Psoas muscle (tissue), 8 donors: ENCODE measurements around the gene IKBKE. TPM values are rescaled to one million over a fixed set of nuclear protein-coding genes. Genes with fewer than 3 reads are reported as not detected.

ENCODE experiments used
- ATAC-seq, 4 donors: fragments of 200-7000 bp; cut with Tn5 transposase; one replicate each; pipeline ENCODE4 v1.9.1; 2020; ENCODE audit warnings: moderate library complexity in 3 of 4, mild to moderate bottlenecking in 2 of 4
- DNase-seq, 2 donors: peaks; one replicate each; pipeline ENCODE4 v3.0.0-alpha.2; 2020
- H3K27ac ChIP-seq: fragments of 200-600 bp; one replicate; pipeline ENCODE4 v1.8.0; 2022
- H3K27me3 ChIP-seq, 3 donors: fragments of 200-600 bp in 1 of 3; one replicate each; pipeline versions ENCODE4 v1.6.1 to v1.8.0; 2013 to 2022; ENCODE audit warnings: low read length in 2 of 3, mild to moderate bottlenecking in 2 of 3, moderate library complexity in 1 of 3; ENCODE audit not compliant: insufficient read depth in 3 of 3
- H3K36me3 ChIP-seq, 2 donors: fragments of 200-600 bp in 1 of 2; one replicate each; pipeline versions ENCODE4 v1.6.1 to v1.8.0; 2013 to 2022; ENCODE audit warnings: low read depth in 1 of 2, mild to moderate bottlenecking in 1 of 2, moderate library complexity in 1 of 2; ENCODE audit not compliant: insufficient read depth in 1 of 2
- H3K4me1 ChIP-seq: fragments of 200-600 bp; one replicate; pipeline ENCODE4 v1.8.0; 2022
- H3K4me3 ChIP-seq: fragments of 200-600 bp; one replicate; pipeline ENCODE4 v1.8.0; 2022; ENCODE audit warnings: mild to moderate bottlenecking
- H3K9me3 ChIP-seq: fragments of 200-600 bp; one replicate; pipeline ENCODE4 v1.8.0; 2022
- CTCF ChIP-seq: fragments of 200-600 bp; IDR thresholded peaks from one replicate; pipeline ENCODE4 v1.8.0; 2022; ENCODE audit warnings: antibody characterized with exemption
- WGBS, 3 donors: extraction: QIAGEN DNeasy Blood & Tissue Kit; methylation state at CpG; one replicate each; pipeline versions ENCODE4 v1.1.6 to v1.1.7; 2013; 5-methylcytosine and 5-hydroxymethylcytosine counted together
- intact Hi-C, 2 donors: fragments of 100-400 bp; cut with DNase I; formaldehyde crosslinking; loops; one replicate each; pipeline versions ENCODE4 v1.11.0 to v1.14.2; 2022
- long read RNA-seq, 2 donors: library from polyadenylated mRNA; unstranded; transcript quantifications; one replicate each; pipeline ENCODE4 v2.0.0, GENCODE V29; 2021
- polyA plus RNA-seq, 3 donors: library from polyadenylated mRNA; stranded (reverse); fragments of 200-250 nt; gene quantifications; one replicate each; pipeline ENCODE4 v1.2.3, GENCODE V29; 2013
- total RNA-seq, 4 donors: library from RNA; stranded (reverse); fragmentation: NEBNext Ultra II Directional in 2 of 4; extraction: Animal tissue kit (Norgen Biotek cat#: 25700) in 2 of 4; gene quantifications; one replicate each; pipeline versions ENCODE4 v1.2.1 to v1.2.4, GENCODE V29; 2021 to 2023
- donor health status: healthy with polysubstance abuse.
- donor health status: DM: no; HTN: no; CAD: no; lungs with moderate emphysema.
- donor health status: Bipolar disorder and iron deficiency.
- donor health status: healthy.
- donor health status: DM: yes; HTN: yes; CAD: no.
- donor health status: DM: no; HTN: no; CAD: no.
- donor health status: DM: no; HTN: no; CAD: no.
- donor health status: DM: yes; HTN: yes; CAD: no.

IKBKE gene
- total RNA-seq (under 1 TPM; 0.44 to 0.89 (median 0.58) TPM), polyA plus RNA-seq (under 1 TPM; 0.14 to 0.32 (median 0.27) TPM)
- long read RNA-seq, donor 1, partial matches to known transcripts: 0 of 1 reads
- long read RNA-seq, donor 1, other reads (novel, unspliced or antisense): 0 of 1 reads
- long read RNA-seq, donor 2: 0 reads

GRCh38 chr1:206469933-206470691 is at the start of gene IKBKE:
IKBKE (plus strand) TSS chr1:206470476; CDS start chr1:206473228, 2,752 bp downstream.
- no peak for TF ChIP-seq CTCF
- peak in 3 of 4 donors; percentile 41 to 60 (median 44) for ATAC-seq
- Histone ChIP-seq H3K36me3 (no peaks in the 10 kb centered on the region), H3K27ac (no peak within 1 kb of the TSS), H3K27me3 (peaks cover 0 to 35% (median 0%) of the 10 kb centered on the region in 3 donors), H3K4me3 (peak within 1 kb of the TSS; percentile 55), H3K9me3 (no peaks in the 10 kb centered on the region), H3K4me1 (peaks cover 5% of the 10 kb centered on the region)
- WGBS, 3 donors: 13 to 23% (median 17%) methylated on average over 10 of the region's 10 CpGs
- DNase-seq: no peak
- intact Hi-C loops: loop anchor here in 1 of 2 donors (10.0 kb wide), 1 partner anchor 445 kb away; no protein-coding TSS in a partner anchor

GRCh38 chr1:206421616-206422340 is 48.5 kb upstream of the IKBKE start:
- no peak for DNase-seq
- no peaks in the 10 kb centered on the region for H3K9me3 ChIP-seq
- H3K27ac ChIP-seq: no peak overlapping the region
- intact Hi-C loops: no loop called here
- no peak for ATAC-seq
- H3K36me3 ChIP-seq: peaks cover 4 to 19% of the 10 kb centered on the region in 2 donors
- no peak overlapping the region for H3K4me3 ChIP-seq
- TF ChIP-seq CTCF: no peak
- H3K27me3 ChIP-seq: no peaks in the 10 kb centered on the region
- WGBS, 3 donors: 86 to 94% (median 92%) methylated on average over 11 of the region's 11 CpGs
- no peaks in the 10 kb centered on the region for H3K4me1 ChIP-seq

GRCh38 chr1:206422525-206422924 is 47.8 kb upstream of the IKBKE start:
- Histone ChIP-seq H3K27me3 (no peaks in the 10 kb centered on the region), H3K9me3 (no peaks in the 10 kb centered on the region), H3K4me1 (no peaks in the 10 kb centered on the region), H3K36me3 (peaks cover 4 to 19% of the 10 kb centered on the region in 2 donors), H3K27ac (no peak overlapping the region), H3K4me3 (no peak overlapping the region)
- no peak for TF ChIP-seq CTCF
- intact Hi-C loops: no loop called here
- ATAC-seq: no peak
- WGBS, 3 donors: 97 to 100% (median 98%) methylated on average over 1 of the region's 1 CpG
- DNase-seq: no peak

- DNase-seq: no peak
- ATAC-seq: no peak
- intact Hi-C loops: no loop called here
- Histone ChIP-seq H3K27ac (no peak overlapping the region), H3K27me3 (no peaks in the 10 kb centered on the region), H3K4me1 (no peaks in the 10 kb centered on the region), H3K4me3 (no peak overlapping the region), H3K36me3 (peaks cover 0 to 6% of the 10 kb centered on the region in 2 donors), H3K9me3 (no peaks in the 10 kb centered on the region)
- TF ChIP-seq CTCF: no peak
- 46 to 73% (median 55%) methylated on average over 6 of the region's 6 CpGs for WGBS, 3 donors
Observed at GRCh38 chr1:206427291-206427690, 43.0 kb upstream of the IKBKE start.
